ENCODE data around the gene TSTD2. TPM values are rescaled to one million over a fixed set of nuclear protein-coding genes. Genes with fewer than 3 reads are reported as not detected.

TSTD2 gene
- total RNA-seq, 1 donor from 2014 or later: 34.2 TPM

DNA sequence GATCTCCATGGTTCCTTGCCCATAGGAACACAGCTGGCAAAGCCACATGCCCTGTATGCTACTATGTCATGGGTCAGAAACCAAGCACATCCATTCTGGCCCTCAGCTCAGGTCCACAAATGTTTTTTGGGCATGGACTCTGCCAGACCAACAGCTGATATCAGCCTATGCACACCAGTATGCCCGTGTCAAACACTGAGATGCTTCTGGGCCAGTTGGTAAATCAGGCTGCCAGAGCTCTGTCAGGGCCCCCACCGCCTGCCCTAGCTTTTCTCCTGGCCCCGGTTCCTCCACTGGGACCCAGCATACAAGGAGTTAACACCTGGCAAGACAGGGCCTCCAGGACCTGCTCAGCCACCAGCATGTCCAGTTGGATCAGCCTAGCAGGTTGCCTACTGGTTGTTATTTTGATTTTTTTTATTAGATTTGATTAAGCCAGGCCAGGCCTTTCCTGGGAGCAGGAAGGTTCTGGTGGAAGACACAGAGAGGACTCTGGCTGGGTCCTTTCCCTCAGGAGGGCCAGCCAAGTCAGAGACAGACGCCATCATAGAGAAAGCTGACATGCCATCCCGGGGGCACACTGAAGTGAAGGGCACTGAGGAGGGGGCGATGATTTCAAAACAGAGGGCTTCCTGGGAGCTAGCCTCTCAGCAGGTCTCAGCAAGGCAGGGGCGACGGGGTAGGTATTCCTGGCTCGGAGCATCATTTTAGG, 65.8 kb downstream of the TSTD2 start:
- FAIRE-seq (no peak), DNase-seq (ENCODE audit: low spot score in 2 of 2) (no peak)

DNA sequence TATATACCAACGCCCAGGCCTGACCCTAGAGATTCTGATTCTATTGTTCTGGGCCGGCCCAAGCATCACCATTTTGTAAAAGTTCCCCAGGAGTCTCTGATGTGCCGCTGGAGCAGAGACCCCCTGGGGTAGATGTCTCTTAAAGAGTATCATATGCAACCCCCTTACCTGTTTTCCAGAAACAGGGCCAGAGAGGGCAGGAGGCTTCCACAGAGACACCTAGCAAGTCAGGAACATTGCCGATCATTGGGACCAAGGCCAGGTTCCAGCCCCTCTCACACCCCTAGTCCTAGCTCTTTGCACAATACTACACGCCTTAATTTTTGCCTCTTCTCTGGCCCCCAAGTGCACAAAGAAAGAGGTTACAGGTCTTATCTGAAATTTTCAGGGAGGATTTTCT, 67.9 kb downstream of the TSTD2 start:
- DNase-seq (ENCODE audit: low spot score in 2 of 2): no peak
- FAIRE-seq: no peak

GRCh38 chr9:97564291-97565175, 68.6 kb downstream of the TSTD2 start:
- DNase-seq (ENCODE audit: low spot score in 2 of 2) (no peak), FAIRE-seq (no peak)

DNA sequence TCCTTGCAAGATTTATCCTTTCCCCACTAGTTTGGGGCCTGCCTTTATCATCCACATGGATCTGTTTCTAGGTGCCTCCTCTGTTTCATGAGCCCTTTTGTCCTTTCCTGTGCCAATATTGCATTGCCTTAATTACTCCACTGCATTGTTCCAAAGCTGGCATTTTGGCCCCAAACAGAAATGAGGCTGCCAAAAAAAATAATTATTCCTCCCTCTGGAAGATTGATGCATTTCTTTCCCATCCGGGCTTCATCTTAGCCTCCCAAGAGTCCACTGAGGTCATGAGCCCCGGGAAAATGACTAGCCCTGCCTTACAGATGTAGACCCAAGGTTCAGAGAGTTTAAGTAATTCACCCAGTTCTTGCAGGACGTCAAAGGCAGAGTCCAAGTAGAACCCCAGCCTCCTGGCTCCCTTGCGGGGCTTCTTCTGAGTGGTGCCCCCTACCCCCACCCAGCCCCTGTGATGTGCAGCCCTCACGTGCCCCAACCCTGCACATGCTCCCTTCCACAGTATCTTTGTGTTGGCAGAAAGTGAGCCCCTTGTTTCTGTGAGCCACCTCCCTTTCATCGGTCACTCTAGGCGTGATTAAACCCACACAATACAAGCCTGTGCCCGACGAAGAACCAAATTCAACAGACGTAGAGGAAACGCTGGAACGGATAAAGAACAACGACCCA, 69.6 kb downstream of the TSTD2 start:
- FAIRE-seq: no peak
- no peak for DNase-seq (ENCODE audit: low spot score in 2 of 2)

GRCh38 chr9:97562542-97562941, 70.6 kb downstream of the TSTD2 start:
- DNase-seq (ENCODE audit: low spot score in 2 of 2): no peak
- no peak for FAIRE-seq

DNA sequence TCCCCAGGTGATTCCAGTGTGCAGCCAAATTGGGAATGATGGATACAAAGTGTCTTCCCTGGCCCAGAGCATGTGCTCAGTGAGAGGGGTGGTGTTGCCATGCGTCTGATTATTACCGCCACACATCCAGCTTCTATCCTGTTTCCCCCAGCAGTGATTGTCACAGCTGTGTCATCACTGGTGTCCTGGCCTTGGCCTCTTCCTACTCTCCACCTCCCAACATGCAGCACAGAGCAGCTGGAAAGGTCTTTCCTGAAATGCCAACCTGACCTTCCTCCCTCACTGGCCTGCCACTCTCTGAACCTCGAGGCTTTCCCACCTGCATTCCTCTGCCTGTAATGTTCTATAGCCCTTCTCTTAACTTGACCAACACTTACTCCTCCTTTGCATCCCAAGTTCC, 71.7 kb downstream of the TSTD2 start:
- no peak for DNase-seq (ENCODE audit: low spot score in 2 of 2)
- FAIRE-seq: no peak

- DNase-seq (ENCODE audit: low spot score in 2 of 2) (no peak), FAIRE-seq (no peak)
Measured at GRCh38 chr9:97560851-97561250, 72.3 kb downstream of the TSTD2 start.

- DNase-seq (ENCODE audit: low spot score in 2 of 2): no peak
- no peak for FAIRE-seq
Measured at GRCh38 chr9:97560154-97560553, 73.0 kb downstream of the TSTD2 start.

DNA sequence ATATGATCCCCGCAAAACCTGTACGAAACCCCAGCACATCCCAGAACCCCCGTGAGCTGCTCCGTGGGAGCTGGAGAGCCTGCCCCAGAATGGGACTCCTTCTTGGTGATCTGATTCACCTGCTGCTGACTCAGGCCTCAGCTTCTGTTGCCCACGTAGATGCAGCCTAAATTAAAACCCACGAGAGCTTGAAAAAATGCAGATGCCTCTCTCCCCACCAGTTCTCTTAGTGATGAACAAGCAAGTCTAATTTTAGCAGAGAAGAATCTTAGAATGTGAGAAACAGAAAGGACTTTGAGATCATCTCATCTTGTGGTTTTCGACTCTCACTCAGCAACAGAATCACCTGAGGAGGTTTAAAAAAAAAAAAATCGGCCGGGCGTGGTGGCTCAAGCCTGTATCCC, 74.1 kb downstream of the TSTD2 start:
- DNase-seq (ENCODE audit: low spot score in 2 of 2) (no peak), FAIRE-seq (no peak)

GRCh38 chr9:97558701-97559101, 74.5 kb downstream of the TSTD2 start:
- FAIRE-seq (no peak), DNase-seq (ENCODE audit: low spot score in 2 of 2) (no peak)

GRCh38 chr9:97557606-97558095, 75.5 kb downstream of the TSTD2 start:
- no peak for FAIRE-seq
- peak in 1 of 2 donors; percentile 64 for DNase-seq (ENCODE audit: low spot score in 2 of 2)

DNA sequence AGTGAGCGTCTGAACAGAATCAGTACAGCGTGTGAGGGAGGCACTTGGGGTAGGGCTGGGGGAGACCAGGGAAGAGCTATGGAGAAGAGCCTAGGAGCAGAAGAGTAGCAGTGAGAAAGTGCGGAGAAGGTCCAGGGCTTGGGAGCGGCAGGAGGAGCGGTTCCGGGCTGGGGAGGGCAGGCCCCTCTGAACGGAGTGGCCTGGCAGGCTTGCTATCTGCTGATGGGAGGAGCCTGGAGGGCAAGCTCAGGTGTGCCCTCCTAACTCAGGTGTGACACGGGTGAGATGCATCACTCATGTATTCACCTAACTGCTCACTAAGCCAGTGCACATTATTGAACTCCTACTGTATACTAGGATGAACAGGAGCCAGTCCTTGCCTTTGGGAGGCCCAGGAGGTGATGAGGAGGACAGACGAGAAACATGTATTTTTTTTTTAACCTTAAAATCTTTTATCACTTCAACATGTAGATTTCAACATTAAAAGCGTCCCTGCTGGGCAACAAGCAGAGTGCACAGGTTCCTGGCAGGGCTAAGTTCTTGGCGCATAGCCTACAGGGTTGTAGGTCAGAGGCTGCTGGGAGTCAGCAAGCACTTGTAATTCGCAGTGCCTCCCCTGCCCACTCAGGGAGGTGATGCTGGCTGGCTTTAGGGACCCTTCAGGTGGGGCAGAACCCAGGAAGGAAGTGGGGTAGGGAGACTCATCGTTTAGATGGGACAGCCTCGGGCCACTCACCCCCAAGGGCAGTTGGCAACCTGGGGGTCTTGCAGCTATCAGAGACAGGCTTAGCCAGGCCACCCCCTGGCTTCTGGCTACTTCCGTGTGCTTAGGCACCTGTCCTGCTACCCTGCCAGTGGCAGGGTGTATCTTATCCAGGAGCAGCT, 76.2 kb downstream of the TSTD2 start:
- DNase-seq (ENCODE audit: low spot score in 2 of 2): no peak
- FAIRE-seq: no peak

GRCh38 chr9:97556036-97556720, 77.0 kb downstream of the TSTD2 start:
- FAIRE-seq: no peak
- DNase-seq (ENCODE audit: low spot score in 2 of 2): no peak

- FAIRE-seq (no peak), DNase-seq (ENCODE audit: low spot score in 2 of 2) (no peak)
Measured at GRCh38 chr9:97555164-97555563, 78.0 kb downstream of the TSTD2 start.

DNA sequence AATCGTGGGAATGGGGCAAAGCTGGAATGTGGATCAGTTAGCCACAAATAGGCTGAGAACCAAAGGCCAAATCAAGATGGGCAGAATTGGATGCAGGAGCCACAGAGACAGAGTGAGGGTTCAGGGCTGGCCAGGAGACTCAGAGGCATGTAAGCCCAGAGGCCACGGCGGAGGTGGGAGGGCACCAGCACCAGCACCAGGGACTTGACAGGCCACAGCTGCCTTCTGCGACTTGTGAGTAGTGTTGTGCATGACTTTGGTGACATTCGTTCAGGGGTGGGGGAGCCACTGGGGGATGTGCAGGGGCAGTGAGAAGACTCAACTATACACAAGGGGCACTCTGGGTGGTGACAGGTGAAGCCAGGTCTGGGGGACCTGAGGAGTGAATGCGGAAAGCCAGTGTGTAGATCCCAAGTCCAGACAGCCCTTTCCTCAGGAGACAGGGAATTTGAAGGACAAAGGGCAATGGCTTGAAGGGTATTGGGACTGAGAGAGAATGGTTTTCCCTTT, 78.5 kb downstream of the TSTD2 start:
- FAIRE-seq (no peak), DNase-seq (ENCODE audit: low spot score in 2 of 2) (no peak)

DNA sequence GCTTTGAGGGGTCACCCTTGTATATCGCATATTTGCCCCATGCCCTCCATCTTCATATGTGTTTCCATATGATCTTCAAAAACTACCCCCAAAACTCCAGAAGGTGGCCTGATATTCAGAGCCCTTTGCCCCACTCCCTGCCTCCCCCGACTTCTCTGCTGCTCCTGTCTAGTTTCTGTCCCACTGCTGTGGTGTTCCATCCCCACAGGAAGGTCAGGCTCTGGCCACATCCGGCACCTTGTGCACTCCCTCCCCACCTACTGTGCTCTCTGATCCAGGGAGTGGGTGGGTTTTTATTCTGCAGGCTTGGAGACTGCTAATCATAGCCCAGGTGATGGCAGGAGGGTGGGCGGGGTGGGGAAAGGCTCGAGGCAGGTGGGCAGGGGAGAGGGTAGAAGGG, 79.3 kb downstream of the TSTD2 start:
- no peak for DNase-seq (ENCODE audit: low spot score in 2 of 2)
- no peak for FAIRE-seq

GRCh38 chr9:97553141-97553540, 80.0 kb downstream of the TSTD2 start:
- FAIRE-seq (no peak), DNase-seq (ENCODE audit: low spot score in 2 of 2) (no peak)

DNA sequence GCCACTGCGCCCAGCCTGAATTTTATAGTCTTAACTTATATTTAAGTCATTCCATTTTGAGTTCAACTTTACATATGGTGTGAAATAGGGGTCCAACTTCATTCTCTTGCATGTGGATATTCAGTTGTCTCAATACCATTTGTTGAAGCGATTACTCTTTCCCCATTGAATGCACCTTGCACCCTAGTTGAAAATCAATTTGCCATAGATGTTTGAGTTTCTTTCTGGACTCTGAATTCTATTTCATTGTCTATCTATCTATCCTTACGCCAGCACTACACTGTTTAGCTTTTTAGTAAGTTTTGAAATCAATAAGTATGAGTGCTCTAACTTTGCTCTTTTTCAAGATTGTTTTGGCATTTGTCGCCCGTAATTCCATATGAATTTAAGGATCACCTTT, 81.9 kb downstream of the TSTD2 start:
- DNase-seq (ENCODE audit: low spot score in 2 of 2) (no peak), FAIRE-seq (no peak)

DNA sequence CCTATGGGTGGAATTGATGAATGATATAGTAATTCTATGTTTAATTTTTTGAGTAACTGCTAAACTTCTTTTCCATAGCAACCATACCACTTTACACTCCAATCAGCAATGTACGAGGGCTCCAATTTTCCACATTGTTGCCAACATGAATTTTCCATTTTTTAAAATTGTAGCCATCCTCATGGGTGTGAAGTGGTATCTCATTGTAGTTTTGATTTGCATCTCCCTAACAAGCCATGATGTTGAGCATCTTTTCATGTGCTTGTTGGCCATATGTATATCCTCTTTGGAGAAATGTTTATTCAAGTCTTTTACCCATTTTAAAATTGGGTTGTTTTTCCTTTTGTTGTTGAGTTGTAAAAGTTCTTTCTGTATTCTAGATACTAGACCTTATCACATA, 82.8 kb downstream of the TSTD2 start:
- DNase-seq (ENCODE audit: low spot score in 2 of 2) (no peak), FAIRE-seq (no peak)

Data from frontal cortex (tissue), 4 donors.